Heart left ventricle (tissue), 16 donors: ENCODE results near the gene MEA1. TPM values are rescaled to one million over a fixed set of nuclear protein-coding genes. Genes with fewer than 3 reads are reported as not detected.
A peak's percentile ranks its signal among the peaks of the same experiment; 100 is the strongest.

Experiments
- ATAC-seq, 4 donors: fragments of 200-7000 bp; cut with Tn5 transposase; one replicate each; pipeline ENCODE4 v1.9.1; 2020 to 2022; ENCODE audit warnings: moderate library complexity in 4 of 4, mild to moderate bottlenecking in 3 of 4, moderate number of reproducible peaks in 1 of 4
- DNase-seq, 5 donors: peaks; one replicate each; pipeline ENCODE4 v3.0.0-alpha.2; 2020
- H3K27ac ChIP-seq, 12 donors: fragments of 200-600 bp; sonication (generic) in 4 of 12; one replicate each; pipeline versions ENCODE4 v1.5.0 to v1.8.0; 2016 to 2022; ENCODE audit warnings: mild to moderate bottlenecking in 2 of 12
- H3K27me3 ChIP-seq, 9 donors: fragments of 200-600 bp; sonication (generic) in 2 of 9; one replicate each; pipeline versions ENCODE4 v1.5.1 to v1.8.0; 2016 to 2022; ENCODE audit warnings: mild to moderate bottlenecking in 3 of 9
- H3K36me3 ChIP-seq, 9 donors: fragments of 200-600 bp; sonication (generic) in 2 of 9; one replicate each; pipeline versions ENCODE4 v1.5.0 to v1.8.0; 2018 to 2022; ENCODE audit warnings: mild to moderate bottlenecking in 2 of 9
- H3K4me1 ChIP-seq, 12 donors: fragments of 200-600 bp; sonication (generic) in 4 of 12; one replicate each; pipeline versions ENCODE4 v1.5.0 to v1.8.0; 2016 to 2022; ENCODE audit warnings: mild to moderate bottlenecking in 3 of 12
- H3K4me3 ChIP-seq, 12 donors: fragments of 200-600 bp; sonication (generic) in 4 of 12; one replicate each; pipeline versions ENCODE4 v1.5.0 to v1.8.0; 2017 to 2022; ENCODE audit warnings: mild to moderate bottlenecking in 9 of 12, moderate library complexity in 4 of 12
- H3K9me3 ChIP-seq, 12 donors: fragments of 200-600 bp; sonication (generic) in 4 of 12; one replicate each; pipeline versions ENCODE4 v1.5.0 to v1.8.0; 2016 to 2022; ENCODE audit warnings: mild to moderate bottlenecking in 1 of 12
- CTCF ChIP-seq, 12 donors: fragments of 200-600 bp; sonication (generic) in 4 of 12; IDR thresholded peaks; one replicate each; pipeline versions ENCODE4 v1.5.0 to v1.8.0; 2018 to 2022; ENCODE audit warnings: antibody characterized with exemption in 12 of 12, mild to moderate bottlenecking in 5 of 12
- POLR2A ChIP-seq, 2 donors: fragments of 450-650 bp; IDR thresholded peaks; one replicate each; pipeline ENCODE4 v1.6.1; 2017; ENCODE audit warnings: antibody characterized with exemption in 2 of 2, mild to moderate bottlenecking in 2 of 2, moderate library complexity in 2 of 2
- whole genome bisulfite sequencing, 4 donors: extraction: QIAGEN DNeasy Blood & Tissue Kit in 2 of 4; methylation state at CpG; one replicate each; pipeline versions ENCODE4 v1.1.5 to v1.1.7; 2013 to 2018; 5-methylcytosine and 5-hydroxymethylcytosine counted together
- intact Hi-C, 10 donors: fragments of 100-400 bp; cut with DNase I; formaldehyde crosslinking; loops; one replicate each; pipeline versions ENCODE4 v1.11.1 to v1.14.2; 2022
- polyA plus RNA-seq, 2 donors: library from polyadenylated mRNA; stranded (reverse); fragments of 200-250 nt; gene quantifications; one replicate each; pipeline ENCODE4 v1.2.3, GENCODE V29; 2013
- total RNA-seq, 9 donors: library from RNA; depleted of rRNA in 2 of 9; stranded (reverse); fragments of >200 nt in 2 of 9; fragmentation: NEBNext Ultra II Directional in 3 of 9; extraction: Animal tissue kit (Norgen Biotek cat#: 25700) in 3 of 9; gene quantifications; one replicate each; pipeline versions ENCODE4 v1.1.0 to v1.2.4, GENCODE V29; 2016 to 2023
- donor health status: ischemic (EF 13 %, LVEDD 7.1; RV severe dilation, severe dysfunction).
- donor health status: healthy with polysubstance abuse.
- donor health status: DM: no; HTN: yes; CAD: no.
- donor health status: DM: no; HTN: no; CAD: no.
- donor health status: ischemic (EF 25% LVEDD 6.9; RV normal size, moderate dysfunction).
- donor health status: ischemic (EF 25% LVEDD 5.7; RV mildly dilated, moderate dysfunction).
- donor health status: healthy.
- donor health status: DM: yes; HTN: yes; CAD: no.
- donor health status: ischemic (EF 35%, LVEDD 5.7; RV mildly dilated, moderate dysfunction).
- donor health status: nonischemic (EF 11% LVEDD 7.7; RV severe dilation, severe dysfunction).
- donor health status: DM: yes; HTN: yes; CAD: no.
- donor health status: PGD.
- donor health status: ischemic (EF 29% LVEDD 5.4; RV normal size, mild dysfunction).
- donor health status: nonischemic (EF 23%, LVEDD 6.1; RV moderate dilation, normal function).

The MEA1 gene
- total and polyA plus RNA-seq, 11 donors: 24.5 to 56.7 (median 32.4) TPM

- Histone ChIP-seq H3K4me3 (peak overlapping the region; percentile 69 to 96 (median 84)), H3K9me3 (no peaks in the 10 kb centered on the region), H3K27me3 (no peaks in the 10 kb centered on the region), H3K27ac (peak overlapping the region in 9 of 12 donors; percentile 79 to 92 (median 88)), H3K36me3 (peaks cover 0 to 47% (median 39%) of the 10 kb centered on the region in 9 donors), H3K4me1 (peaks cover 0 to 44% (median 24%) of the 10 kb centered on the region in 12 donors)
- TF ChIP-seq POLR2A (IDR thresholded peaks at IDR 0.05): no peak
- no peak for TF ChIP-seq CTCF (IDR thresholded peaks at IDR 0.05)
- ATAC-seq (no peak), DNase-seq (no peak)
- intact Hi-C loops: loop anchor here in 3 of 10 donors (2.0 to 10.0 kb wide), 3 partner anchors 74 to 154 kb away; partner anchors contain the start of genes PPP2R5D (in 1 of the 3) and SRF (in 1 of the 3)
- WGBS, 4 donors: 73 to 85% (median 82%) methylated on average over 1 of the region's 1 CpG
These were observed 44.8 kb upstream of the MEA1 start for GRCh38 chr6:43058531-43058930.

- TF ChIP-seq CTCF (IDR thresholded peaks at IDR 0.05) (no peak), POLR2A (IDR thresholded peaks at IDR 0.05) (no peak)
- 88 to 90% (median 88%) methylated on average over 8 of the region's 8 CpGs for WGBS, 4 donors
- intact Hi-C loops: loop anchor here in 3 of 10 donors (2.0 to 10.0 kb wide), 3 partner anchors 41 to 151 kb away; partner anchors contain the start of genes KLHDC3 (in 1 of the 3) and SRF (in 1 of the 3)
- Histone ChIP-seq H3K4me1 (peaks cover 0 to 46% (median 28%) of the 10 kb centered on the region in 12 donors), H3K27me3 (no peaks in the 10 kb centered on the region), H3K36me3 (peaks cover 0 to 37% (median 31%) of the 10 kb centered on the region in 9 donors), H3K4me3 (no peak overlapping the region), H3K9me3 (no peaks in the 10 kb centered on the region), H3K27ac (no peak overlapping the region)
- DNase-seq: no peak
- no peak for ATAC-seq
These were observed 42.2 kb upstream of the MEA1 start for GRCh38 chr6:43055966-43056365.

- no peaks in the 10 kb centered on the region for H3K27me3 ChIP-seq
- H3K4me3 ChIP-seq: peak overlapping the region in 11 of 12 donors; percentile 59 to 87 (median 74)
- peaks cover 0 to 46% (median 40%) of the 10 kb centered on the region in 9 donors for H3K36me3 ChIP-seq
- H3K27ac ChIP-seq: peak overlapping the region; percentile 81 to 97 (median 94)
- H3K9me3 ChIP-seq: no peaks in the 10 kb centered on the region
- ATAC-seq (no peak), DNase-seq (no peak)
- intact Hi-C loops: loop anchor here in 6 of 10 donors (5.0 to 10.0 kb wide), 4 partner anchors 37 to 152 kb away; no protein-coding TSS in a partner anchor
- TF ChIP-seq POLR2A (IDR thresholded peaks at IDR 0.05) (no peak), CTCF (IDR thresholded peaks at IDR 0.05) (no peak)
- peaks cover 0 to 35% (median 20%) of the 10 kb centered on the region in 12 donors for H3K4me1 ChIP-seq
- 60 to 68% (median 66%) methylated on average over 17 of the region's 17 CpGs for WGBS, 4 donors
These were observed 40.6 kb upstream of the MEA1 start for GRCh38 chr6:43054206-43054943.
